SK-N-SH treated with all-trans-retinoic acid at 6 μM for 48 hours (cell line): ENCODE results near the gene NKD1.

Experiments
- ARNTL ChIP-seq: fragments of 450-650 bp; formaldehyde crosslinking; IDR thresholded peaks from 2 replicates; pipeline ENCODE4 v1.5.0; 2020; ENCODE audit warnings: low read depth, mild to moderate bottlenecking, moderate library complexity, borderline replicate concordance
- ZFP3 ChIP-seq: fragments of 250-450 bp; sonication (Bioruptor Pico); IDR thresholded peaks from 2 replicates; pipeline ENCODE4 v1.5.0; 2020; ENCODE audit warnings: mild to moderate bottlenecking, moderate library complexity
- ZFP30 ChIP-seq: fragments of 450-650 bp; formaldehyde crosslinking; IDR thresholded peaks from 2 replicates; pipeline ENCODE4 v1.5.0; 2022; ENCODE audit warnings: mild to moderate bottlenecking, moderate library complexity
- TF ChIP-seq, protein P1 (sequence below): fragments of 250-450 bp; sonication (Bioruptor Pico); IDR thresholded peaks from 2 replicates; pipeline ENCODE4 v1.8.0; 2020; ENCODE audit warnings: mild to moderate bottlenecking, moderate library complexity, borderline replicate concordance
- TF ChIP-seq, protein P2 (sequence below): fragments of 250-450 bp; sonication (Bioruptor Pico); IDR thresholded peaks from 2 replicates; pipeline ENCODE4 v1.5.1; 2021; ENCODE audit warnings: mild to moderate bottlenecking, moderate library complexity
- TF ChIP-seq, protein P3 (sequence below): fragments of 250-450 bp; sonication (Bioruptor Pico); IDR thresholded peaks from 2 replicates; pipeline ENCODE4 v1.8.0; 2021; ENCODE audit warnings: low read depth, mild to moderate bottlenecking, moderate library complexity, borderline replicate concordance

DNA sequence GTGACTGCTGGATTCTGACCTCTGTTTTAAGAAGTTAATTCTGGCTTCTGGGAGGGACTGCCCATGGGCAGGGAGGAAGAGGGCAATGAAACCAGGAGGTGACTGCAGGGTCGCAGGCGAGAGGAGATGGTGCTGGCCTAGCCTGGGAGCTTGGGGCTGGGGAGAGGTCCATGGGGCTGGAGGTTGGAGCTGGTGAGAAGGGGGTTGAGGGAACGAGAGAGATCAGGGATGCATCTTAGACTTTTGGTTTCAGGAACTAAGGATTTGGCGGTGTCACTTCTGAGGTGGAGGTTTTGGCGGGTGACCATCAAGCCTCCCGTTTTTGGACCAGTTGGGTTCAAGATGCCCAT, 64.6 kb downstream of the NKD1 start:
- TF ChIP-seq ZFP30 (CRISPR knock-in tag) (no peak), ARNTL (CRISPR knock-in tag) (no peak), ZFP3 (CRISPR knock-in tag) (no peak)
- TF ChIP-seq, protein P1, sequence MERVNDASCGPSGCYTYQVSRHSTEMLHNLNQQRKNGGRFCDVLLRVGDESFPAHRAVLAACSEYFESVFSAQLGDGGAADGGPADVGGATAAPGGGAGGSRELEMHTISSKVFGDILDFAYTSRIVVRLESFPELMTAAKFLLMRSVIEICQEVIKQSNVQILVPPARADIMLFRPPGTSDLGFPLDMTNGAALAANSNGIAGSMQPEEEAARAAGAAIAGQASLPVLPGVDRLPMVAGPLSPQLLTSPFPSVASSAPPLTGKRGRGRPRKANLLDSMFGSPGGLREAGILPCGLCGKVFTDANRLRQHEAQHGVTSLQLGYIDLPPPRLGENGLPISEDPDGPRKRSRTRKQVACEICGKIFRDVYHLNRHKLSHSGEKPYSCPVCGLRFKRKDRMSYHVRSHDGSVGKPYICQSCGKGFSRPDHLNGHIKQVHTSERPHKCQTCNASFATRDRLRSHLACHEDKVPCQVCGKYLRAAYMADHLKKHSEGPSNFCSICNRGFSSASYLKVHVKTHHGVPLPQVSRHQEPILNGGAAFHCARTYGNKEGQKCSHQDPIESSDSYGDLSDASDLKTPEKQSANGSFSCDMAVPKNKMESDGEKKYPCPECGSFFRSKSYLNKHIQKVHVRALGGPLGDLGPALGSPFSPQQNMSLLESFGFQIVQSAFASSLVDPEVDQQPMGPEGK = no peak
- TF ChIP-seq, protein P2, sequence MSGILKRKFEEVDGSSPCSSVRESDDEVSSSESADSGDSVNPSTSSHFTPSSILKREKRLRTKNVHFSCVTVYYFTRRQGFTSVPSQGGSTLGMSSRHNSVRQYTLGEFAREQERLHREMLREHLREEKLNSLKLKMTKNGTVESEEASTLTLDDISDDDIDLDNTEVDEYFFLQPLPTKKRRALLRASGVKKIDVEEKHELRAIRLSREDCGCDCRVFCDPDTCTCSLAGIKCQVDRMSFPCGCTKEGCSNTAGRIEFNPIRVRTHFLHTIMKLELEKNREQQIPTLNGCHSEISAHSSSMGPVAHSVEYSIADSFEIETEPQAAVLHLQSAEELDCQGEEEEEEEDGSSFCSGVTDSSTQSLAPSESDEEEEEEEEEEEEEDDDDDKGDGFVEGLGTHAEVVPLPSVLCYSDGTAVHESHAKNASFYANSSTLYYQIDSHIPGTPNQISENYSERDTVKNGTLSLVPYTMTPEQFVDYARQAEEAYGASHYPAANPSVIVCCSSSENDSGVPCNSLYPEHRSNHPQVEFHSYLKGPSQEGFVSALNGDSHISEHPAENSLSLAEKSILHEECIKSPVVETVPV (CRISPR knock-in tag) = no peak
- TF ChIP-seq, protein P3, sequence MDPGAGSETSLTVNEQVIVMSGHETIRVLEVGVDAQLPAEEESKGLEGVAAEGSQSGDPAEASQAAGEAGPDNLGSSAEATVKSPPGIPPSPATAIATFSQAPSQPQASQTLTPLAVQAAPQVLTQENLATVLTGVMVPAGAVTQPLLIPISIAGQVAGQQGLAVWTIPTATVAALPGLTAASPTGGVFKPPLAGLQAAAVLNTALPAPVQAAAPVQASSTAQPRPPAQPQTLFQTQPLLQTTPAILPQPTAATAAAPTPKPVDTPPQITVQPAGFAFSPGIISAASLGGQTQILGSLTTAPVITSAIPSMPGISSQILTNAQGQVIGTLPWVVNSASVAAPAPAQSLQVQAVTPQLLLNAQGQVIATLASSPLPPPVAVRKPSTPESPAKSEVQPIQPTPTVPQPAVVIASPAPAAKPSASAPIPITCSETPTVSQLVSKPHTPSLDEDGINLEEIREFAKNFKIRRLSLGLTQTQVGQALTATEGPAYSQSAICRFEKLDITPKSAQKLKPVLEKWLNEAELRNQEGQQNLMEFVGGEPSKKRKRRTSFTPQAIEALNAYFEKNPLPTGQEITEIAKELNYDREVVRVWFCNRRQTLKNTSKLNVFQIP (CRISPR knock-in tag) = no peak
